ENCODE results near the gene VSTM2L. TPM values are rescaled to one million over a fixed set of nuclear protein-coding genes. Genes with fewer than 3 reads are reported as not detected.
A peak's percentile ranks its signal among the peaks of the same experiment; 100 is the strongest.

Gene VSTM2L
- total and polyA plus RNA-seq, 8 donors: 1.1 to 10.1 (median 2.8) TPM

DNA sequence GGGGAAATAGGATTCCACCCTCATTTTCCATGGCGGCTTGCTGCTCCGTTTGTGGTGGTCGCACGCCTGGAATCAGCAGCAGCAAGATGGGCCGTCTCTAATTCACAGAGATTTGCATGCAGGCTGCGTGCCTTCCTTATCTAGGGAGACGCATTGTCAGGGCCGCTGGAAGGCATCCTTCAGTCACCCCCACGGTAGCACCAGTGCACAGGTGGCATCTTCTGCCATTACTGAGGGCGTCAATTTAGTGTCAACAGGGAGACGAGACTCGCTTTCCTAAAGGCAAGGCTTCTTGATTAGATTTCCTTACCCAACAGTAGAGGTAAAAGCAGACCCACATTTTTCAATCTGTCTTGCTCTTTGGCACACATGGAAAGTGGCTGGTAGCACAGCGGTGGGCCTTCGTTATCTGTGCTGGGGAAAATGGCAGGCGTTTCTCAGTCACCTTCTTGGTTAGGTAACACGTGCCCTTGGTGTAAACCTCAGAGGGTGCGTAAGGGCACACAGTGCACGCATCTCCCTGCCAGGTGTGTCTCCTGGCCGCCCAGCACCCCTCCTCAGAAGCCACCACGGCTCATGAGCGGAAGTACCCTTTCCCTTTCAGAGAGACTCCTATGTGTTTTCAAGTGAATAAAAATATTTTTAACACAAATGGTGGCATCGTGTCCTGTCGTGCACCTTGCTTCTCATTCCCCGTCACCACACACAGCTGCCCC, 27.3 kb upstream of the VSTM2L start:
- intact Hi-C loops (cut with DNase I): no loop called here
- no peak overlapping the region for H3K4me3 ChIP-seq
- no peak for FAIRE-seq
- no peak for ATAC-seq
- TF ChIP-seq CTCF (IDR thresholded peaks at IDR 0.05): no peak
- no peaks in the 10 kb centered on the region for H3K4me1 ChIP-seq
- WGBS, 2 donors: 82 to 85% methylated on average over 24 of the region's 24 CpGs
- no peaks in the 10 kb centered on the region for H3K9me3 ChIP-seq
- H3K36me3 ChIP-seq: peaks cover 0 to 18% (median 0%) of the 10 kb centered on the region in 3 donors
- peak in 1 of 6 donors; percentile 35 for DNase-seq
- no peaks in the 10 kb centered on the region for H3K27me3 ChIP-seq
- H3K27ac ChIP-seq: no peak overlapping the region

DNA sequence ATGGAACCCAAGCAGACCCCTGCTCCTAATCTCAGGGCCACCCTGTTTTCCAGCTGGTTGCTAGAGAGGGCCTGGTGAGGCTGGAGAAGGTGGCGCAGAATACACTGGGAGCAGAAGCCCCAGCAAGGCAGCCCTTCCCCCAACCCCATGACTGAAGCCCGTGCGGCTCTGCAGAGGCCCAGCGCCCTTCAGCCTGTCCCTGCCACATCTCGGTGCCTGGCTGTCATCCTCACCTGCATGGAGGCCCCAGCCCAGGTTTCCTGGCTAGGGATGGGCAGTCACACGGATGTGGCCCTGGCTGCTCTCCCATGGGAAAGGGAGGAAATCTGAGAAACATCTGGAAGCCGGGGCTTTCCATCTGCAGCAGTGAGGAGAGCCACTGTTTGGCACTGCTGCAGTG, 26.1 kb upstream of the VSTM2L start:
- WGBS, 2 donors: 58 to 64% methylated on average over 7 of the region's 7 CpGs

DNA sequence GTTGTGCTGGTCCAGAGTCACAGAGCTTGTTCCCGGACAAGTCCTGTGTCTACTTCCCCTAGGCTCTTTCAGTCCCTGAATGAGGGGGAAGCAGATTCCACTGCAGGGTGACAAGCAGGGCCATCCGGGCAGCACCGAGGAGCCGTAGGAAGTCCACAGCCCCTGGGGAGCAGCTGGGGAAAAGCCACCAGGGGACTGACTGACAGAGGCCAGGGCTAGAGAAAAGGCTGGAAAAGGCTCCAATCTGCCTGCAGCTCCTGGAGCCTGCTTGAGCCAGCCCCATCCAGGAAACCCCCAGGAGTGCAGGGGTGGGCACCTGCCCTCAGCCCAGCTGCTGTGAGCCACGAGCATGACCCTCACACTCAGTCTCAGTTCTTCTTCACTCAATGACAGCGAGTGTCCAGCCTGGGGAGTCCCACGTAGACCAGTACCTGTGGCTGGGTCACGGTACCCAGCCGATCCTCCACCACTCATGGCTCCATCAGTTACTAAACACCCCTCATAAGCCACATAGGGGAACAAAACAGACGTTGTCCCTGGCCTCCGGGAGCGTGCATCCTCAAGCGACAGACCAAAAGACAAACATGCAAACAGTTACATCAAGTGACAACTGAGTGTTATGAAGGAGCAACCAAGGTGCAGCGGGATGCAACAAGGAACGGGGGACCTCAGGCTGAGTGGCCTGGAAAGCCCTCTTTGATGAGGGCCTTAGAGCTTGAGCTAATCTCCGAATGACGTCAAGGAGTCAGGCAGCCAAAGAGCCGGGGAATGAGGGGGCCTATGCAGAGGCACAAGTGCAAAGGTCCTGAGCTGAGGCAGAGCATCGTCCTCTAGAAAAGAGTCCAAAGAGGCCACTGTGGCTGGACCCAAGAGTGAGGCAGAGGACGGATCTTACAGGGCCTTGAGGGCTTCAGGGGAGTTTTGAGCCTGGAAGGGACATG, 24.8 kb upstream of the VSTM2L start:
- H3K4me3 ChIP-seq: no peak overlapping the region
- DNase-seq (no peak), FAIRE-seq (no peak), ATAC-seq (no peak)
- intact Hi-C loops (cut with DNase I): no loop called here
- H3K4me1 ChIP-seq: no peaks in the 10 kb centered on the region
- 66 to 72% methylated on average over 20 of the region's 20 CpGs for WGBS, 2 donors
- H3K9me3 ChIP-seq: no peaks in the 10 kb centered on the region
- no peak for TF ChIP-seq CTCF (IDR thresholded peaks at IDR 0.05)
- peaks cover 0 to 7% (median 0%) of the 10 kb centered on the region in 3 donors for H3K36me3 ChIP-seq
- no peak overlapping the region for H3K27ac ChIP-seq
- no peaks in the 10 kb centered on the region for H3K27me3 ChIP-seq

More for the DNA sequence above, 26.1 kb upstream of the VSTM2L start:
- FAIRE-seq (no peak), ATAC-seq (no peak), DNase-seq (no peak)
- H3K27me3 ChIP-seq: no peaks in the 10 kb centered on the region
- H3K27ac ChIP-seq: no peak overlapping the region
- TF ChIP-seq CTCF (IDR thresholded peaks at IDR 0.05): no peak
- peaks cover 0 to 14% (median 0%) of the 10 kb centered on the region in 3 donors for H3K36me3 ChIP-seq
- H3K4me1 ChIP-seq: no peaks in the 10 kb centered on the region
- intact Hi-C loops (cut with DNase I): no loop called here
- no peak overlapping the region for H3K4me3 ChIP-seq
- H3K9me3 ChIP-seq: no peaks in the 10 kb centered on the region

DNA sequence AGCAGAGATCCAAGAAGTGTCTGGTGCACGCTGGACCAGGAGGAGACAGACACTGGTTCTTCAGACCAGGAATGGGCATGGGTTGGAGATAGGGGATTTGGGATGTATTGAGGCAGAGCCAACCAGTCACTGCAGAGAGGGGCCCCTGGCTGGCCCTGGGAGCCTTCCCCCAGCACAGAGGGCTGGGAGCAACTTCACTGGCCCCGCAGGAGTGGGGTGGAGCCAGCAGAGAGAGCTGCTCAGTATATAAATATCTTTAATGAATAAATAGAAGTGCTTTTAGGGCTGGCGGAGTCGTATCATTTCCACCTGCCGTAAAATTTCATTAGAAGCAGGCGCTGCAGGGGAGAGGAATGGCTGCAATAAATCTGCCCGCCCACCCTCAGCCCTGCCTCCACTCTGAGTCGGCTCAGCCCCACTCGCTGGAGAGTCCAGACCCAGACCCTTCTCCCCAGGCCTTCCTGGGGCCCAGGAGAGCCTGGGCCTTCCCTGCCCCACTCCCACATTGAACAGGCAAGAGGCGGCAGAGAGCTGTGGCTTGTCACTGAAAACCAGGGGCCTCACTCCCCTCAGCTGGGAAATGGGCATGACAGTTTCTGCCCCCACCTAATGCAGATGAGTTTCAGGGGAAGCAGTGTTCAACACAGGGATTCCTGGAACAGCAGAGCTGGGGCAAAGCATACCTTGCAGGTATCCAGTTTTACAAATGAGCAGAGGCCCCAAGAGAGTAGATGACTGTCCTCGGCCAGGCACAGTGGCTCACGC, 23.9 kb upstream of the VSTM2L start:
- no peak for ATAC-seq
- Histone ChIP-seq H3K27ac (no peak overlapping the region), H3K36me3 (no peaks in the 10 kb centered on the region), H3K4me3 (no peak overlapping the region), H3K9me3 (no peaks in the 10 kb centered on the region), H3K27me3 (no peaks in the 10 kb centered on the region), H3K4me1 (no peaks in the 10 kb centered on the region)
- no peak for TF ChIP-seq CTCF (IDR thresholded peaks at IDR 0.05)
- WGBS, 2 donors: 79 to 84% methylated on average over 12 of the region's 12 CpGs
- no peak for FAIRE-seq
- DNase-seq: no peak
- intact Hi-C loops (cut with DNase I): no loop called here
